Heart right ventricle (tissue), 16 donors: ENCODE data around the gene KHDRBS2. TPM values are rescaled to one million over a fixed set of nuclear protein-coding genes. Genes with fewer than 3 reads are reported as not detected.

Experiments
- ATAC-seq, 8 donors: fragments of 200-7000 bp; cut with Tn5 transposase; one replicate each; pipeline ENCODE4 v1.9.1; 2020; ENCODE audit warnings: mild to moderate bottlenecking in 8 of 8, moderate library complexity in 8 of 8, moderate number of reproducible peaks in 1 of 8
- DNase-seq, 2 donors: peaks; one replicate each; pipeline ENCODE4 v3.0.0-alpha.2; 2020
- H3K27ac ChIP-seq, 10 donors: fragments of 200-600 bp; sonication (generic) in 2 of 10; one replicate each; pipeline versions ENCODE4 v1.5.0 to v1.8.0; 2020 to 2022; ENCODE audit warnings: mild to moderate bottlenecking in 3 of 10
- H3K27me3 ChIP-seq, 7 donors: fragments of 200-600 bp; one replicate each; pipeline ENCODE4 v1.8.0; 2021 to 2022; ENCODE audit warnings: mild to moderate bottlenecking in 2 of 7
- H3K36me3 ChIP-seq, 9 donors: fragments of 200-600 bp; sonication (generic) in 1 of 9; one replicate each; pipeline versions ENCODE4 v1.5.0 to v1.8.0; 2020 to 2022; ENCODE audit warnings: mild to moderate bottlenecking in 2 of 9
- H3K4me1 ChIP-seq, 9 donors: fragments of 200-600 bp; sonication (generic) in 1 of 9; one replicate each; pipeline versions ENCODE4 v1.5.0 to v1.8.0; 2020 to 2022; ENCODE audit warnings: mild to moderate bottlenecking in 4 of 9
- H3K4me3 ChIP-seq, 10 donors: fragments of 200-600 bp; sonication (generic) in 2 of 10; one replicate each; pipeline versions ENCODE4 v1.5.0 to v1.8.0; 2020 to 2022; ENCODE audit warnings: mild to moderate bottlenecking in 7 of 10, moderate library complexity in 2 of 10
- H3K9me3 ChIP-seq, 11 donors: fragments of 200-600 bp in 10 of 11; sonication (generic) in 2 of 11; one replicate each; pipeline versions ENCODE4 v1.5.0 to v1.8.0; 2013 to 2022; ENCODE audit warnings: mild to moderate bottlenecking in 2 of 11, control low read depth in 1 of 11, moderate library complexity in 1 of 11
- WGBS, 2 donors: extraction: QIAGEN DNeasy Blood & Tissue Kit; methylation state at CpG; one replicate each; pipeline ENCODE4 v1.1.7; 2013; ENCODE audit warnings: inconsistent platforms in 1 of 2; 5-methylcytosine and 5-hydroxymethylcytosine counted together
- intact Hi-C, 10 donors: fragments of 100-400 bp; cut with DNase I; formaldehyde crosslinking; loops; one replicate each; pipeline versions ENCODE4 v1.11.1 to v1.14.2; 2022
- polyA plus RNA-seq, 2 donors: library from polyadenylated mRNA; stranded (reverse); fragments of 200-250 nt; gene quantifications; one replicate each; pipeline ENCODE4 v1.2.3, GENCODE V29; 2013
- total RNA-seq, 10 donors: library from RNA; stranded (reverse); fragmentation: NEBNext Ultra II Directional in 3 of 10; extraction: Animal tissue kit (Norgen Biotek cat#: 25700) in 3 of 10; gene quantifications; one replicate each; pipeline versions ENCODE4 v1.2.1 to v1.2.4, GENCODE V29; 2021 to 2023
- TF ChIP-seq, protein P1 (sequence below), 9 donors: fragments of 200-600 bp; sonication (generic) in 2 of 9; IDR thresholded peaks; one replicate each; pipeline versions ENCODE4 v1.5.0 to v1.8.0; 2021 to 2022; ENCODE audit warnings: antibody characterized with exemption in 9 of 9, mild to moderate bottlenecking in 5 of 9, moderate library complexity in 1 of 9
- donor health status: Arrhythmogenic right ventricular cardiomyopathy.
- donor health status: ischemic (EF 13 %, LVEDD 7.1; RV severe dilation, severe dysfunction).
- donor health status: healthy with polysubstance abuse.
- donor health status: DM: no; HTN: yes; CAD: no.
- donor health status: DM: no; HTN: no; CAD: no.
- donor health status: ischemic (EF 25% LVEDD 6.9; RV normal size, moderate dysfunction).
- donor health status: ischemic (EF 25% LVEDD 5.7; RV mildly dilated, moderate dysfunction).
- donor health status: healthy.
- donor health status: DM: yes; HTN: yes; CAD: no.
- donor health status: Ischemic cardiomyopathy.
- donor health status: ischemic (EF 35%, LVEDD 5.7; RV mildly dilated, moderate dysfunction).
- donor health status: nonischemic (EF 11% LVEDD 7.7; RV severe dilation, severe dysfunction).
- donor health status: DM: yes; HTN: yes; CAD: no.
- donor health status: PGD.
- donor health status: ischemic (EF 29% LVEDD 5.4; RV normal size, mild dysfunction).
- donor health status: nonischemic (EF 23%, LVEDD 6.1; RV moderate dilation, normal function).

KHDRBS2 gene
- total and polyA plus RNA-seq, 12 donors, result 0.09 to 0.15 (median 0.14) TPM; not detected in 9

DNA sequence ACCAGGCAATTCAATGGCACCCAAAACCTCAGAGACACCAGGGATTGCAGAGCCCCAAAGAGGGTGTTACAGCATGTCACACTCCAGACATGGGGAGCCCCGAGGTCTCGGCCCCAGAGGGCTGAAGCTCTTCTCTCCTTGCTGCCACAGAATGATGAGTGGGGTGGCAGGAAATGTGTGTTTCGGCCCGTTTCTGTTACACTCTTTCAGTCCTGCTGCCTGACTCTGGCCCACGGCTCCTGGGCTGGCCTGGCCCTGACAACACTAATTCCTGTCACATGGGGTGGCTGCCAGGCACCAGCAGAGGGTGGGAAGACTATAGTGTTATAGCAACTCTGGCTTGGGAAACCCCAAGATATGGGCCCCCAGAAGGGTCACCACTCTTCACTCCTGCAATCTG lies 183.6 kb downstream of the KHDRBS2 start:
- 83 to 87% methylated on average over 5 of the region's 5 CpGs for WGBS, 2 donors
- no peak overlapping the region for H3K4me3 ChIP-seq
- no peaks in the 10 kb centered on the region for H3K36me3 ChIP-seq
- H3K27me3 ChIP-seq, result no peaks in the 10 kb centered on the region
- no peaks in the 10 kb centered on the region for H3K4me1 ChIP-seq
- intact Hi-C loops, result no loop called here
- ATAC-seq (no peak), DNase-seq (no peak)
- TF ChIP-seq, protein P1, sequence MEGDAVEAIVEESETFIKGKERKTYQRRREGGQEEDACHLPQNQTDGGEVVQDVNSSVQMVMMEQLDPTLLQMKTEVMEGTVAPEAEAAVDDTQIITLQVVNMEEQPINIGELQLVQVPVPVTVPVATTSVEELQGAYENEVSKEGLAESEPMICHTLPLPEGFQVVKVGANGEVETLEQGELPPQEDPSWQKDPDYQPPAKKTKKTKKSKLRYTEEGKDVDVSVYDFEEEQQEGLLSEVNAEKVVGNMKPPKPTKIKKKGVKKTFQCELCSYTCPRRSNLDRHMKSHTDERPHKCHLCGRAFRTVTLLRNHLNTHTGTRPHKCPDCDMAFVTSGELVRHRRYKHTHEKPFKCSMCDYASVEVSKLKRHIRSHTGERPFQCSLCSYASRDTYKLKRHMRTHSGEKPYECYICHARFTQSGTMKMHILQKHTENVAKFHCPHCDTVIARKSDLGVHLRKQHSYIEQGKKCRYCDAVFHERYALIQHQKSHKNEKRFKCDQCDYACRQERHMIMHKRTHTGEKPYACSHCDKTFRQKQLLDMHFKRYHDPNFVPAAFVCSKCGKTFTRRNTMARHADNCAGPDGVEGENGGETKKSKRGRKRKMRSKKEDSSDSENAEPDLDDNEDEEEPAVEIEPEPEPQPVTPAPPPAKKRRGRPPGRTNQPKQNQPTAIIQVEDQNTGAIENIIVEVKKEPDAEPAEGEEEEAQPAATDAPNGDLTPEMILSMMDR (IDR thresholded peaks at IDR 0.05), result no peak
- H3K9me3 ChIP-seq, result peaks cover 0 to 50% (median 0%) of the 10 kb centered on the region in 11 donors
- H3K27ac ChIP-seq, result no peak overlapping the region

DNA sequence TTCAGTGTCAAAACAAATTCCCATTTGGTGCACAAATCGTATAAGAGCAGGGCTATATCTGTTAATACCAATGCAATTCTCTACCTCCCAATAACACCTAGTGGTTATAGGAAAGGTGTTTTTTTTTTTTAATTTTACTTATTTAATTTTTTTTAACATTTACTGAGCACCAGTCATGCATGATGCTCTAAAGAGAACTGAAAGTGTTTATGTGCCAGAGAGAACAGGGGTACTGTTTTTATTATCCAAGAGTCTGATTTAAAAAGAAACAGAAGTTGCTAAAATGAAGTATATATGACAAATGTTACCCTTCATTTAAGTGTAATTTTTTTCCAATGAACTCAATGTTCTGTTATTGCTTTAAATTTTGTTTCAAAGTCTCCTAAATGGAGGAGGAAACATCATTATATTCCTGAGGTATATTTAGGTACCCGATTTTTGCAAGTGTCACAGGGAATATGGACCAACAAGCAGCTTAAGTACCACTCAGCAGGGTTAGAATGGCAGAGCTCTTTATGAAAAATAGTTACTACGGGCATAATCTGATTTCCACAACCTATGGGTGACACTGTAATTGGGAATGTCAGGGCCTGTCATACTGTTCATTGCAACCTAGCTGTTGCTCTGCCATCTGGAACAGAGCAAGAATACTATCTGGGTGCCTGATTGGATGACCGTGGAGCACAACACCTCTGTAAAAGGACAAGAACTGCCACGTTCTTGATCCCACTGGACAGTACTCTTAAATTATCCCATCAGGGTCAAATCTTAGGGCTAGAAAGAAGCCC lies 195.4 kb downstream of the KHDRBS2 start:
- intact Hi-C loops, result no loop called here

DNA sequence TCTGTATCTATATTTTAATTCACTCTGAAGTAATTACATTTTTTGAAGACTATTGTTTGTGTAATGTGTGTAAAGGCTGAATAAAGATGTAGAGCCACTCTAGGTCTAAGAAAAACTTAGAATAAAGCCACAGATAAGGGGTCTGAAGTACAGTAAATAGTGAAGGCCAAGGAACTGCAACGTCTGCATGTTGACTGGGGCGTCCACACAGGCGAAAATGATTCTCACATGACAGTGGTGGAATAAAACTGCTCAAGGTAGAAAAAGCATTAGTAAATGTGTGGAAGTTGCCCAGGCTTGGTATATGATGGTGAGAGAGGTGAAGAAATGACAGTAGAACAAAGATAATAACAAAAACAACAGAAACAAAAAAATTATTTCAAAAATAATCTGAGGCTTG lies 196.2 kb downstream of the KHDRBS2 start:
- WGBS, 2 donors, result 78 to 85% methylated on average over 3 of the region's 3 CpGs
- no peaks in the 10 kb centered on the region for H3K27me3 ChIP-seq

More for the DNA sequence above, 195.4 kb downstream of the KHDRBS2 start:
- DNase-seq (no peak), ATAC-seq (no peak)
- H3K4me1 ChIP-seq, result no peaks in the 10 kb centered on the region
- H3K4me3 ChIP-seq, result no peak overlapping the region
- no peaks in the 10 kb centered on the region for H3K27me3 ChIP-seq
- WGBS, 2 donors, result 72 to 74% methylated on average over 5 of the region's 5 CpGs
- H3K36me3 ChIP-seq, result no peaks in the 10 kb centered on the region
- no peak overlapping the region for H3K27ac ChIP-seq
- H3K9me3 ChIP-seq, result peaks cover 0 to 17% (median 0%) of the 10 kb centered on the region in 11 donors
- TF ChIP-seq, protein P1 (IDR thresholded peaks at IDR 0.05), result no peak

GRCh38 chr6:62086047-62086446 lies 200.0 kb downstream of the KHDRBS2 start:
- Histone ChIP-seq H3K27me3 (no peaks in the 10 kb centered on the region), H3K9me3 (peaks cover 0 to 31% (median 0%) of the 10 kb centered on the region in 11 donors), H3K4me1 (no peaks in the 10 kb centered on the region), H3K27ac (no peak overlapping the region), H3K36me3 (no peaks in the 10 kb centered on the region), H3K4me3 (no peak overlapping the region)
- intact Hi-C loops, result no loop called here
- TF ChIP-seq, protein P1 (IDR thresholded peaks at IDR 0.05), result no peak
- ATAC-seq (no peak), DNase-seq (no peak)
- WGBS, 2 donors, result 25 to 42% methylated on average over 2 of the region's 2 CpGs

More for the DNA sequence above, 196.2 kb downstream of the KHDRBS2 start:
- Histone ChIP-seq H3K4me1 (no peaks in the 10 kb centered on the region), H3K9me3 (peaks cover 0 to 22% (median 0%) of the 10 kb centered on the region in 11 donors), H3K27ac (no peak overlapping the region), H3K36me3 (no peaks in the 10 kb centered on the region), H3K4me3 (no peak overlapping the region)
- no peak for ATAC-seq
- intact Hi-C loops, result no loop called here
- no peak for DNase-seq
- TF ChIP-seq, protein P1 (IDR thresholded peaks at IDR 0.05), result no peak
